AG09319 (cell line): ENCODE results near the gene ARL11.

Experiments
- DNase-seq: peaks from one replicate; pipeline ENCODE4 v3.0.0-alpha.2; 2010; ENCODE audit warnings: low read depth; ENCODE audit errors: extremely low read depth
- TF ChIP-seq, protein P1 (sequence below): IDR thresholded peaks from 2 replicates; pipeline ENCODE4 v1.5.1; 2011; ENCODE audit warnings: low read depth, mild to moderate bottlenecking, inconsistent platforms, low read length, moderate library complexity

The ARL11 gene

DNA sequence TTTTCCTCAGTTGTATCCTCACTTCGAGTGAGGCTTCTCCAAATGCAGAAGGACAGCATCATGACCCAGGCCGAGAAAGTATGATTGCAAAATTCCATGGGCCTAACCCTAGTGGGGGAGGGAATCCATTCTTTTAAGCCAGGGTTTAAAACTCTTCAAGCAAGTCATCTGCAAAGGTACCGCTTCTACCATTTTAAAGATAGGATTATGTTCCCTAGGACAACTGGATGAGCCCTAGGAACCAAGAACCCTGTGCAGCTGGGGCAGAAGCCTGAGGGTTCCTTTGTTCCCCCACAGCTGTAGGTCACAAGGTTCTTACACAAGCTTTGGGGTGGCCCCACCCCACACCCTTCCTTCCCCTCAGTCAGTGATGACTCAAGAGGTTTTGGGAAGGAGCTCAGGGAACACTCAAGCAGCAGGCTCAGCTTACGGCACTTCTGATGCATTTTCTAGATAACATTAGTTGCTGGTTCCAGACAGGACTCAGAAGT is 13.5 kb downstream of the ARL11 start:
- peak; percentile 79 for DNase-seq
- TF ChIP-seq, protein P1, sequence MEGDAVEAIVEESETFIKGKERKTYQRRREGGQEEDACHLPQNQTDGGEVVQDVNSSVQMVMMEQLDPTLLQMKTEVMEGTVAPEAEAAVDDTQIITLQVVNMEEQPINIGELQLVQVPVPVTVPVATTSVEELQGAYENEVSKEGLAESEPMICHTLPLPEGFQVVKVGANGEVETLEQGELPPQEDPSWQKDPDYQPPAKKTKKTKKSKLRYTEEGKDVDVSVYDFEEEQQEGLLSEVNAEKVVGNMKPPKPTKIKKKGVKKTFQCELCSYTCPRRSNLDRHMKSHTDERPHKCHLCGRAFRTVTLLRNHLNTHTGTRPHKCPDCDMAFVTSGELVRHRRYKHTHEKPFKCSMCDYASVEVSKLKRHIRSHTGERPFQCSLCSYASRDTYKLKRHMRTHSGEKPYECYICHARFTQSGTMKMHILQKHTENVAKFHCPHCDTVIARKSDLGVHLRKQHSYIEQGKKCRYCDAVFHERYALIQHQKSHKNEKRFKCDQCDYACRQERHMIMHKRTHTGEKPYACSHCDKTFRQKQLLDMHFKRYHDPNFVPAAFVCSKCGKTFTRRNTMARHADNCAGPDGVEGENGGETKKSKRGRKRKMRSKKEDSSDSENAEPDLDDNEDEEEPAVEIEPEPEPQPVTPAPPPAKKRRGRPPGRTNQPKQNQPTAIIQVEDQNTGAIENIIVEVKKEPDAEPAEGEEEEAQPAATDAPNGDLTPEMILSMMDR: no peak

DNA sequence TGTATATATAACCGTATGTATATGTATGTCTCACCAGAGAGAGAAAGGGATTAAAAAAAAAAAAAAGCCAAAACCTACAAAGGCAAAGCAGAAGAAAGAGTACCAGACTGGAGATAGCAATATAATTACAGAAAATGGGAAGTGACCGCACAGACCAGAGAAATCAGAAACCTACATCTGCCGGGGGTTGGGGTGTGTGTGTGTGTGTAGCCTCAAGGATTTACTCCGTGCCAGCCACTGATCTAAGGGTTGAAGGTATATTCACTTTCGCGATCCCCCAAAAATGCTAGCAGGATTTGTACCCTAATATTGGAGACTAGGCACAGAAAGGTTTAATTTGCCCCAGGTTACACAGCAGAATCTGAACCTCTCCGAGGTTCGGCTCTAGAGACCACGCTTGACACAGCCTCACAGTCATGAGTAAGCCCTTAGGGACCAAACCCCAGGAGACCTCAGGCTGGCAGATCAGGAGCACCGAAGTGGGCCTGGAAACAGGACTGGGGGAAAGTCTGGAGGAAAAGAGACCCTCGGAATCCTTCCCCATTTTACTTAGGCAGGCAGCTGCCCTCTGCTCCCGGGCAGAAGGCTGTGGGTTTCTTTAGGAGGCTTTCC is 14.8 kb downstream of the ARL11 start:
- TF ChIP-seq, protein P1: no peak
- DNase-seq: no peak

DNA sequence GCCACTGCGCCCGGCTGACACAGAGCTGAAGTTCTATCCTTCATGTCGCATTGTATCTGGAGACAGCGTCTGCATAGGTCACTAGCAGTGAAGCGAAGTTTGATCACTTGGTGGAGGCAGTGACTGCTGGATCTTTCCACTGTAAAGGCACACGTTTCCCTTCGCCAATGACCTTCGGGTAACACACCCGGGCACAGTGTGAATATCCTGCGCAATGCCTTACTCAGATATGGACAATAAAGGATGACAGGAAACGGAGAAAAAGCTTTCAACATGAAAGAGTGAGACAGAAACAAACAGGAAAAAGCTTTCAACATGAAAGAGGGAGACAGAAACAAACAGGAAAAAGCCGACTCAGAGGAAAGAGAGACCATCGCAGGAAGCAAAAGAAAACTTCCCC is 17.1 kb downstream of the ARL11 start:
- TF ChIP-seq, protein P1: no peak
- no peak for DNase-seq

DNA sequence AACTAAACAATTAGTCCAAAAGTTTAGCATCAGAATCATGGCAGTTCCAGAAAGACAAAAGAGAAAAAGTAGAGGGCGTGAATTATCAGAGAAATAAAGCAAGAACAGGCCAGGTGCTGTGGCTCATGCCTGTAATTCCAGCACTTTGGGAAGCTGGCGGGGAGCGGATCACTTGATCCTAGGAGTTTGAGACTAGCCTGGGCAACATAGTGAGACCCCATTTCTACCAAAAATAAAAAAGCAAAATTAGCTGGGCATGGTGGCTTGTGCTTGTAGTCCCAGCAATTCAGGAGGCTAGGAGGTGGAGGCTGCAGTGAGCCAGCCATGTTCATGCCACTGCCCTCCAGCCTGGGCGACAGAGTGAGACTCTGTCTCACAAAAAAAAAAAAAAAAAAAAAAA is 18.4 kb downstream of the ARL11 start:
- no peak for DNase-seq
- TF ChIP-seq, protein P1: no peak

DNA sequence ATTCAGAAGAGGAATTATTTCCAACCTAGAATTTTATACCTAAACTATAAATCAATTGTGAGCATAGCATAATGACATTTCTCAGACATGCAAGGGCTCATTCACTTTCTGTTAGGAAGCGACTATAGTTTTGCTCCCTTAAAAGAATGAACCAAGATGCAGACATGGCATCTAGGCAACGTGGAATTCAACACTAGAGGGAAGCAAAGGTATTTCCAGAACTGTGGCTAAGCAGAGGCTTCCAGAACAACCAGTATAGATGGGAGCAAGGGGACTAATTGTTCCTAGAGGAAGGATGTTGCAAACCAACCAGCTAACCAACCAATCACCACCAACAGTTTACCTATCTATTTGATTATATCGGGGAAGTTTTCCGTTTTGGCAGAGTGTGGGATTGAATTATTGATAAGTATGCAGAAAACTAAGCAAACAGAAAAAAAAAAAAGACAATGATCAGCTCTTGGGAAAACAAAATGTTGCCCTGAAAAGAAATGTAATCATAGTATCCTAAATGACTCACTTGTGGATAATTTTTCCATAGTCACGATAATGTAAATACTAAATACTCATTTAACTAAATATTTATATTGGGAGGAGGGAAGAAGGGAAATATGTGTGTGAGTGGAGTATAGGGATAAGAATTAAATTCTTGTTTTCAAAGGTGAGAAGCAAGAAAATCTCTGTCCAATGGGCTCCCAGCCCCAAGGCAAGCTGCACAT is 21.1 kb downstream of the ARL11 start:
- TF ChIP-seq, protein P1: peak; percentile 46
- DNase-seq: no peak

DNA sequence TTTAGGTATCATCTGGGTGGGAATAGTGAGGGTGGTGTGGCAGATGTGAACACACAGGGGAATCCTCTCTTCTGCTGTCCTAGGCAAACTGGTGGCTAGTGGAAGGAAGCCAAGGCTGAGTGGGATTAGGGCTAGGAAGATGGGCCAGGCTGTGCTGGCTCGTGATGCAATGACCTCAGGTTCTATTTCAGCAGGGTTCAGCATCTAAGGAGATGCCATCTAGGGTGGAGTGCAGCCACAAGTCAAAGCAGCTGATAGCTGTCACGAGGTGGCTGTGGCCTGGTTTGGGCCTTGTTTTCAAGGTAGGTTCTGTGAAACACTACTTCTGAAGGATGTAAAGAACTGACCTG is 21.6 kb downstream of the ARL11 start:
- TF ChIP-seq, protein P1: no peak
- DNase-seq: no peak

DNA sequence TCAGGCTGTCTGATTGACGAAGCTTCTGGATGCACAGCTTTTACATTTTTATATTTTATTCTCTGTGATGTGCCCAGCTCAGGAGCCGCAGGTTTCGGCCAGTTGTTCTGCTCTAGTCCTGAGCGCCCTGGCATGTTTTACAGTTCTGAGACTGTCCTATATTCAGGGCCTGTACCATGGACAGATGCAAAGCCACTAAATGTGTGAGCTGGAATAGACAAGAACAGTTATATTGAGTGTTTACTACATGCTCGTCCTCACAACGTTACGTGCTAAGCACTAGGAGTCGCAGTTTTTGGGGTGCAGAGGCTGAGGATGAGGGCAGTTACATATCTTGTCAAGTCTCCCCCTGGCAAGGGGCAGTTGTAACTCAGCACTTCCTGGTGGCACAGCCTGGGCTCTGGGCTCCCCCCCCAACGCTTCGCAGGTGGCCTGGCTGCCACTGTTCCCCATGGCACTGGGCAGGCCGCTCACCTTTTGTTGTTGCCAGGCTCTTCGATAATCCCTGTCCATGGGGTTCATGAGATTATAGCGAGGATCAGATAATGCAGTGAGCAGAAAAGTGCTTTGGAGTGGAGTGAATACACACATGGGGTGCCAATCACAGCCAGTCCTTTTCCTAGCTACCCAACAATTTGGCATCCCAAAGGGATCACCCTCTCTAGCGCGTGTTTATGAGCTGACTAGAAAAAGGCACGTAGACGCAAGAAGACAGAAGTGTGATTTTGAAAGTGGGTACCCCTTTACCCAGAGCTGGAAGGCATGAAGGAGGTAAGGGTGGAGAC is 23.5 kb downstream of the ARL11 start:
- no peak for DNase-seq
- TF ChIP-seq, protein P1: no peak
